Peyer's patch (tissue), 4 donors: Measurements from ENCODE around the gene HEMGN.

Experiments used
- CTCF ChIP-seq, 6 experiments: fragments of 450-650 bp in 4 of 6; fragments of 200-600 bp in 2 of 6; sonication (generic) in 1 of 6; IDR thresholded peaks; one replicate each; pipeline ENCODE4 v1.5.1; 2017 to 2019; ENCODE audit warnings: antibody characterized with exemption in 6 of 6, mild to moderate bottlenecking in 3 of 6, moderate library complexity in 1 of 6
- POLR2A ChIP-seq, 2 donors: fragments of 450-650 bp; IDR thresholded peaks; one replicate each; pipeline ENCODE4 v1.5.1; 2017; ENCODE audit warnings: antibody characterized with exemption in 2 of 2, mild to moderate bottlenecking in 2 of 2, moderate library complexity in 2 of 2

- no peak for TF ChIP-seq CTCF (IDR thresholded peaks at IDR 0.05)
- no peak for TF ChIP-seq POLR2A (IDR thresholded peaks at IDR 0.05)
Measured at GRCh38 chr9:97969014-97969413, 31.0 kb upstream of the HEMGN start.
